DMS53 treated with DMSO at 0.1 percent for 48 hours (cell line): ENCODE results near the gene FPGT.
"Not testable (repeated sequence)": the region's sequence is repeated elsewhere in the genome, so short reads cannot be mapped to it uniquely, and the experiment has no call there.

ENCODE experiments used
- DNase-seq: peaks from one replicate; lab custom pipeline; 2025; ENCODE audit not compliant: unreplicated experiment; lab: John Stamatoyannopoulos, UW

Gene FPGT

DNA sequence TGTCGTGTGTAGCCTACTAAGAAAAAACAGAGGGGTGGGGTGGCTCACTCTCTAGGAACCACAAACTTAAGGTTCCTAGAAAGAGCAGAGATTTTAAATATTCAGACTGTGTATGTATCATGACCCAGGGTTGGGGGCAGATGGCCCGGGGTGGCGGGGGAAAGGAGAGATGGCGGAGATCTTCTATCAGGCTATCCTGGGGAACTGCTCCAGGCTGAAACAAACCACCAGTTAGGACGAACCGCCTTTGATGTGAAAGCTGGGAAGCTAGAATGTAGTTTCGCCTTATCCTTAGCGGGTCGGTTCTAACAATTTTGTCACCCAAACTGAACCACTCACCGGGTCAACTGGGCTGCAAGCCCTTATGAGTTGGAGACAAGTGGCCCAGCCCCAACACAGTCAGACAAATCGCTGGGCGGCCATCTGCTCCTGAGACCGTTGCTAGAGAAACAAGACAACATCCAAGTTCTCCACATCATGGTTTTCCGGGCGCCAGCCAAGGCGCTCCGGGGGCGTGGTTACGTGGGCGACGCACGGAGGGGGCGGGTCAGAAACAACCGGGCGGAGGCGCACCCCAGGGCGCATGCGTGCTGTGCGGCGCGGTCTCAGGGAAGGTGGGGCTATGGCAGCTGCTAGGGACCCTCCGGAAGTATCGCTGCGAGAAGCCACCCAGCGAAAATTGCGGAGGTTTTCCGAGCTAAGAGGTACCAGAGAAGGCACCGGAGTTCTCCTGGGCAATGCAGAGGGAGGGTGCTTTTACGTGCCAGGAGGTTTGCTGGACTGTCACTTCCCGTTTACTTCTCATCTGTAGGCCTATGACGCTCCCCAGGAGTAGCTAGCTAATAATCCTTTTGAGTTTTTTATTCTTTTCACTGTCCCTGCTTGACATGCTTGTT is at the start of gene FPGT, which contains the start of gene LRRIQ3:
Gene FPGT, plus strand, starts transcription at position 586 of the 896 bp plus-strand sequence. Its CDS starts 37 bp downstream, at position 623.
Gene LRRIQ3, minus strand, starts transcription at position 520 of the 896 bp plus-strand sequence. CDS start 14,492 bp downstream, outside the sequence.
- peak; percentile 97 for DNase-seq

DNA sequence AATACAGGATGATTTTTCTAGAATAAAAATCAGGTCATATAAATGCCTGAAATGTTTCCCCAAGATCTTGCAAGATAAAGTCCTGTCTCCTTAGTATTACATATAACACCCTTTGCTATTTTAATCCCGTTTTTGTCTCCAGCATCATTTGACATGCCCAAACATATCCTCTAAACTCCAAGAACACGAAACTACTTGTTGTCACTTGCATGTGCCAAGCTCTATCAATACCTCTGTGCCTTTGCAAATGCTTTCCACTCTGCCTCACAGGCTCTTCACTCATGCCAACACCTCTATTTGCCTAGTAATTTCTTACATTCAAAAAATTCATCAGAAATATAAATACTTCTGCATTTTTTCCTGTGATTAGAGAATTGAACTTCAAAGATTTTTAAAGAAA is 38.0 kb upstream of the FPGT start:
- DNase-seq = no peak

DNA sequence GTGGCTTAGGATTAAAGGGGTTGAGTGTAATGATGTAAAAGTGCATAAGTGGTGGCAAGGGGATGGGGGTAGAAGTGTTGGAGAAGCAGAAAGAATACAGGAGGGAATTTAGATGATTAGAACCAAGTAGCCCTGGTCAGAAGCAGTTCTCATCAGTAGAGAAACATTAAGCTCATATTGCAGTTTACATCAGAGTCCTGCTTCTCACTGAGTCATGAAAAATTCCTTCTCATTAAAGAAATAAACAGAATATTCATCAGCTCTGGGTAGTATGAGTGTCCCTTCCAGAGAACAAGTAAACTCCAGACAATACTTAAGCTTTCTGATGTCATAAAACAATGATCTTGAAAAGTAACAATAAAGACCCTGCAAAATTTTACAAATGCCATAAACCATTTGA is 36.5 kb upstream of the FPGT start:
- no peak for DNase-seq

DNA sequence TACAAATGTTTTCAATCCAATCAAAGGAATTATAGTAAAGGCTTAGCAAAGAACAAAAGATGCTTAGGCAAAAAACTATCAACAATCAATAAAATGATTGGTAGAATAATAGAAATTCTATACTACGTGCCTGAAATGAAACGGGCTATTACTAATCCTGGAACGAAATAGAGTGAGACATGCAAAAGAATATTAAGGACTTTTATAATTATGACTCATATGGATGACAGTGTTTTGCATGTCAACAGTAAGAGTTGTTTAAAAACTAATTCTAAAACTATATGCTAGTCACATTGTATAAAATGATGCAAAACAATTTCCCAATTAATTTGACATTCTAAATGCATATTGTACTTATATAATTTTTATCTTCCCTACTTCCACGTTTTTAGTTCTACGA is 35.7 kb upstream of the FPGT start:
- no peak for DNase-seq

DNA sequence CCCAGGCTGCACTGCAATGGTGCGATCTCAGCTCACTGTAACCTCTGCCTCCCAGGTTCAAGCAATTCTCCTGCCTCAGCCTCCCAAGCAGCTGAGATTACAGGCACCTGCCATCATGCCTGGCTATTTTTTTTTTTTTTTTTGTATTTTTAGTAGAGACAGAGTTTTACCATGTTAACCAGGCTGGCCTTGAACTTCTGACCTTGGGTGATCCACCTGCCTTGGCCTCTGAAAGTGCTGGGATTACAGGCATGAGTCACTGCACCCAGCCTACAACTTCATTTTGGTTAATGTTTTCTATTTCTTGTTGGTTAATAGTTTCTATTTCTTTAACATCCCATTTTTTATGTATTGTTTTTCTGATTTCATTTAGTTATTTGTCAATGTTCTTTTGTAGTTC is 23.6 kb upstream of the FPGT start:
- DNase-seq = not testable (repeated sequence)

DNA sequence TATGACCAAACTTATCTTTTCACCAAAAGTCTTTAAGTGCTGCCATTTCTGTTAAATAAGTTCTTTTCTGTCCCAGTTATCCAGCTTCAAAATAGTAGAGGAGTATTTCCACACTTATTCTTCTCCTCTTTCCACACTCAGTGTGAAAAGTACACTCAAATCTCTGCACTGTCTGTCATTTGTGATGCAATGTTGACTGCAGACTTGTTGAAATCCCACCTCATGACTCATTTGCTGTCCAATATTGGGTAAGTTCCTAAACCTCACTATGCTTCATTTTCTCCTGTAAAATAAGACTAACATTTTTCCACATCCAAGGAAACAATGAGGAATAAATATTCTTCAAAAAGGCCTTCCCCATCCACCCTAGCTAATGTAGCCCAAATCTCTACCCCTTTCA is 17.6 kb upstream of the FPGT start:
- no peak for DNase-seq

DNA sequence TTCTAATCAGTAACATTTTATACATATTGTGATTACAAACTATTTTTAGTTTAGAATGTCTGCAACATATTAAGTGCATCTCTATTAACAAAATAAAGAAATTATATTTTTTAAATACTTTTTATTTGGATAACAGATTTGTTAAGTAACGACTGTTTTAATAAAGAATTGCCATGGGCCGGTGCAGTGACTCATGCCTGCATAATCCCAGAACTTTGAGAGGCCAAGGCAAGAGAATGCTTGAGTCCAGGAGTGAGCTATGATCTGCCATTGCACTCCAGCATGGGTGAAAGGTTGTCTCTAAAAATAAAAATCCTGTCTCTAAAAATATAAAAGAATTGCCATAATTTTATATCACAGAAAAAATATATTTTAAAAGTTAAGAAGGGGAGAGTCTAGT is 4.1 kb upstream of the FPGT start:
- no peak for DNase-seq

DNA sequence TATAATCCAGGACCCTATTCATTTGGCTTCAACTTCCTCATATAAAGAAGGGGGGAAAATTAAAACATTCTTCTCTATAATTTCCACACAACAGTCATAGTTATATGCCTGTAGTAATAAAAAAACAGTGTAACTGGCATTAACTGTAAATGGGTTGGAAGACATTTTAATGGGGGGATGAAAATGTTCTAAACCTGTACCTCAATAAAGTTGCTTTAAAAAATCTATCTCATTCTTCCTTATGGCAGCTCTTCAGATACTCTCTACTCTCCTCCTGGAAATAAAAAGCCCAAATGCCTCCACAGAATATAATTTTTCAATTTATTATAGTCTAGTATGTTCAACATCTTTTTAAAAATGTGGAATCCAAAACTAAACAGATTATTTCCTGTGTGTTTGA is 2.7 kb upstream of the FPGT start:
- no peak for DNase-seq

DNA sequence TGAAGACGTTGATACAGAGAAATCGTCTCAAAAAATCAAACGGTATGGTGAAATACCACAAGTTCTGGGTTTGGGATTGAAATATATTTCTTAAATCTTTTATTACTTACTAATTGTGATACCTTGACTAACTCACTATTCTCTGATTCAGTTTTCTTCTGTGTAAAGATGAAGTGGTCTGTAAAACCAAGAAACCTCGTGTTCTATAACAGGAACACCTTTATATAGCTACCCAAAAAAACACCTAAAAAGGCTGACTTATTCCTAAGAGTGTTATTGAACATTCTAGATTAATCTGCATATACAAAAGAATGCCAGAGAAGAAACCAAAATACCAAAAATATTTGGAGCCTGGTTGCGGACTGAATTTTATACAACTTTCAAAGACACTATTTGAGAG is 787 bp upstream of the FPGT start:
- DNase-seq = no peak

DNA sequence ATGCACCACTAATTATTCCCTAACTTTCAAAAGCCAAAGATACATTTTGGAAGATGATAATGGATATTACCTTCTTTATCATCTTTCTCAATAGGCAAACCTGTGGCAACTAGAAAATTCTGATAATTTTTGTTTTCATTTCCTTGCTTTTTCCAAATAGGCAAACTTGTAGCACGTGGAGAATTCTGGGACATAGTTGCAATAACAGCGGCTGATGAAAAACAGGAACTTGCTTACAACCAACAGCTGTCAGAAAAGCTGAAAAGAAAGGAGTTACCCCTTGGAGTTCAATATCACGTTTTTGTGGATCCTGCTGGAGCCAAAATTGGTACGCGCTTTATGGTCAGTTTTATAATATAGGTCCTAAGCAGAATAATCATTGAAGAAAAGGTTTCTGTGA is 1.5 kb downstream of the FPGT start:
- no peak for DNase-seq

DNA sequence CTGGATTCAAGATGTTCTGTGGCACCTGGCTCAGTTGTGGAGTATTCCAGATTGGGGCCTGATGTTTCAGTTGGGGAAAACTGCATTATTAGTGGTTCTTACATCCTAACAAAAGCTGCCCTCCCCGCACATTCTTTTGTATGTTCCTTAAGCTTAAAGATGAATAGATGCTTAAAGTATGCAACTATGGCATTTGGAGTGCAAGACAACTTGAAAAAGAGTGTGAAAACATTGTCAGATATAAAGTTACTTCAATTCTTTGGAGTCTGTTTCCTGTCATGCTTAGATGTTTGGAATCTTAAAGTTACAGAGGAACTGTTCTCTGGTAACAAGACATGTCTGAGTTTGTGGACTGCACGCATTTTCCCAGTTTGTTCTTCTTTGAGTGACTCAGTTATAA is 7.2 kb downstream of the FPGT start:
- no peak for DNase-seq

DNA sequence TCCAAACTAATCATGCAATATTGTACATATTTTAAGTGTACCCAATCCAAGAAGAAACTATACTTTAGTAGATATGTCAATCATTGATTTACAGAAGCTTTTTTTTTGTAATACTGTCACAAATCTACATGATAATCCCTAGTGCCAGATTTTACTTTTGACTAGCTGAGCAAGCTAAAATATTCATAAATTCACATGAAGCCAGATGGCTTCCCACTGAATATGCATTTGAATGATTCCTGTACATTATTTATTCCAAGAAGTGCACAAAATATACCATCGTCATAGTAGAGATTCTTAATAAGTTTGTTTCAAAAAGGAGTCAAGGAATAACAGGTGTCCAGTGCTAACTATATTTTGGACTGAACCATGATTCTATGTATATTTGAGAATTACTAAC is 17.2 kb downstream of the FPGT start:
- no peak for DNase-seq

DNA sequence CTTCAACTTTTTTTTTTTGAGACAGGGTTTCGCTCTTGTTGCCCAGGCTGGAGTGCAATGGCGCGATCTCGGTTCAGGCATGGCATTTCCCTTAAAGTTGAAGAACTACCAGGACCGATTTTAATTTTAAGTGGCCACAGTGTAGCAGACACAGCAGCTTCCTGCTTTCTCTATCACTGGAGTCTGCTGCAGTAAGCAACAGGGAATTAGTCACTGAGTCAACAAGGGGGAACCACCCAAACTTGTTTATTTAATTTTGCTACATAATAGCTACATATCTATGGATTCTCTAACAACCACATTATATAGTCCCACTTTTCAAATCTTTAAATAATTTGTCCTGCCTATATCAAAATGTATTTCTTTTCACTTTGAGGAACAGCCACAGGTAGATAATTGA is 24.7 kb downstream of the FPGT start:
- peak; percentile 72 for DNase-seq

DNA sequence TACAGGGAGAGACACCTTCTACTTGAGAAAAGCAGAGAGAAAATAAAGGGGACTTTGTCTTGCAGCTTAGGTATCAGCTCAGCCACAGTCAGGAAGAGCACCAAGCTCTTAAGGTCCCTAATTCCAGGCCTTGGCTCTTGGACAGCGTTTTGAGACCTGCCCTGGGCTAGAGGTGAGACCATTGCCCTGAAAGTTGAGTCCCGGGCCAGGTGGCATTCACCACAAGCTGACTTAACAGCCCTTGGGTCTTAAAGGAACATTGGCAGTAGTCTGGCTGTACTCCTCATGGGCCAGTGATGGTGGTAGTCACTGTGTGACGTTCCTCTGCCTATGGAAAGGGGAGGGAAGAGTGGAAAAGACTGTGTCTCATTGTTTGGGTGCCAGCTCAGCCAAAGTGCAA is 25.4 kb downstream of the FPGT start:
- DNase-seq = no peak

DNA sequence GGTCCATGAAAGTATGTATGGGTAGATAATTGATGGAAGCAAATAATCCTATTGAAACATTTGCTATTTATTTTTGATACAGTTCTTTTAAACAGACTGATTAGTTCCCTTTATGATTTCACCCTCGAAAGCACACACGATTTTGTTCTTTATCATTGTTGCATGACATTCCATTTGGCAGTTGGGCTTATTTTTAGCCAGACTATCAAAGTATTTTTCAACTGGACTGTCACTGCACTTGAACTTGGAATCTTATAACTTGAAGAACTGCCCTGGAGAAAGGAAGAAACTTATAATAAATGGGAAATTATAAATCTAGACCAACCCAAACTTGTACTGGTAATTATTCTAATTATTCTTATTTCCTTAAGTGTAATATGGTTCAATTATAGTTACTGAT is 37.1 kb downstream of the FPGT start, which contains the start of gene TNNI3K:
Gene TNNI3K, plus strand, starts transcription at position 235 of the 400 bp plus-strand sequence. Its CDS starts 65 bp downstream, at position 300.
- DNase-seq = no peak

DNA sequence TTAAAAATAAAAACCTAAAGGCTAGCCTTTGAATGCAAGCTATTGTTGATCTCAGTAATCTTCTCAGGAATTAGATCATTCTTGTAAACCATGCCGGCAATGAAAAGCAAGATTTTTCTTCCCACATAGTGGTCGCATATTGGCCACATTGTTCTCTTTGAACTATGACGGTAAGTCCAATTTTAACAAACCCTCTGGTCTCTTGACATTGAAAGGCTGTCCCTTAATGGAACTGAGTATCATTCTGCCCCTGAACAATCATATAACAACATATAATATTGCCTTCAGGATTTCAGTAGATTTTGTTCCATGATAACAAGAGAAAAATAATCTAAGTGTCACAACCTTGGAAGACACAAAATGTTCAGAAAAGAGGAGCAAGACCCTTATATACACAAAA is 38.4 kb downstream of the FPGT start:
- DNase-seq = no peak

DNA sequence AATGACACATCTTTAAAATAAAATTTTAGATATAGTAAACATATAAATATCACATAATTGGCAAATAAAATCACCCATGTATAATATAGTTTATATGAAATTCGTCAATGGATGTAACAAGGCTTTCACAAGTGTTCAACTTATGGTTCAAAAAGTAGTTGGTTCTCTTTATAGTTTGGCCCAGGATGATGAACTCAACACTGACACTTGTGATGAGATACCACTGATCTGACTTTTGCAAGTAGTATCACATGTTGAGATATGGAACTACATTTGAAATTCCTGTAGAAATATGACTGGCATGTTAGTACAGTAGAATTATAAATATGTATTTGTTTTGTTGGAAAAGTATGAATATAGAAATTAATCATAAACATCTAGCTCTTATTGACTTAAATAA is 39.0 kb downstream of the FPGT start:
- no peak for DNase-seq

DNA sequence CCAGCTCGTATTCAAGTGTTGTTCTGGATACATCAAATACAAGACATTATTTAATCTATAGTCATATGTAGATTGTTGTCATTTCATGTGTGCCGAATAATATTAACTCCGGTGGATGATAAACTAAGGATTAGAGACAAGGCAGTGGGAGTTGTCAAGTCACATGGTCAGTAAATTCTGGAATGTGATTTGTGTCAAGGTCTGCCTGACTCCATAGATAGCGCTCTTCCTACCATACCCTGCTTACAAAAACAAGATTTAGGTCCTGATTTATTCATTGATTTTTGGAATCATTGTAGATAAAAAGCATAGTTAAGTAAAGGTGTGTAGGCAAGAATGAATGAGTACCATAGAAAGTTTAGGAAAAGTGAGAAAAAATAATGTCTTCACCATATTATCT is 39.7 kb downstream of the FPGT start:
- DNase-seq = no peak

DNA sequence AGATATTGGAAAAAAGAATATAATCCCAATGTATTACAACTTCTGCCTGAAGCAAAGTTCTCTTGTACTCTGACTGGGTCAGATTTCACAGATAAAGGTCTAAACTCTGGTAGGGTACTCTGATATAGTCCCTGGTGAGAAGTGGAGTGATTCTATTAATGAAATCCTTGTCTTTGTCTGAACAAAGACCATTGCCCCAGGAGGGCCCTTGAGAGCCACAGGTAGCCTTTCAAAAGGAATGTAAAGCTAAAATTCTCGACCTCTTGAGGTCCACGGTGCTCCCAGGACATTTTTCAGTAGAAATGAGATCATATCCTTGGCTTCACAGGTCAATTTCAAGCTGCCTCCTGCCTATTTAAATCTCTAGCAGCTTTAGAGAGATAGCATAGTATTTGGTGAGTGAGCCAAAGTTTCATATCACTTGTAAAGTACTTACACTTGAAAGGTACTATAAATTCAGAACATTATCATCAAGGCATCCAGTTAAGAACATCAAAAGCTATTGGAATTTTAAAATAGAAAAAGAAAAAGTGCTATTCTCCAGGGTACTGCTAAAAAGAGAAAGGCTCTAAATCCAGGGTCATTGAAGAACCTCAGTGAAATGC is 47.2 kb downstream of the FPGT start:
- DNase-seq = no peak

DNA sequence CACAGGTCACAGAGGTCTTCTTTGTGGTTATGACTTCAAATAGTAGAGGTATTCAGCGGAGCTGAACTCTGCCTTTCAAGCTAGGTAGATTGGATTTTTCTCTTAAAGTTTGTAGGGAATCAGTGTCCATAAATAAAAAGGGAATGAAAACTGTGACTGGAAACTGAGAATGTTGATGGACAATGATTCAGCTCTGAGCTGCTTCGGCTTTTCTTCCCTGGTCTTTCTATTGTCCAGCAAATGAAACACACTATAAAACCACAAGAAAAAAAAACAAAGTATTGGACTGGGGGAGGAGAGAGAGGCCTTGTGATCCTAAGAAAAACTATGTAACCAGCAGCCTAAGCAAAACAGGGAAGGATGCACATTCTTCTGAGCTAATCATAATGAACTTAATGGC is 48.3 kb downstream of the FPGT start:
- no peak for DNase-seq

DNA sequence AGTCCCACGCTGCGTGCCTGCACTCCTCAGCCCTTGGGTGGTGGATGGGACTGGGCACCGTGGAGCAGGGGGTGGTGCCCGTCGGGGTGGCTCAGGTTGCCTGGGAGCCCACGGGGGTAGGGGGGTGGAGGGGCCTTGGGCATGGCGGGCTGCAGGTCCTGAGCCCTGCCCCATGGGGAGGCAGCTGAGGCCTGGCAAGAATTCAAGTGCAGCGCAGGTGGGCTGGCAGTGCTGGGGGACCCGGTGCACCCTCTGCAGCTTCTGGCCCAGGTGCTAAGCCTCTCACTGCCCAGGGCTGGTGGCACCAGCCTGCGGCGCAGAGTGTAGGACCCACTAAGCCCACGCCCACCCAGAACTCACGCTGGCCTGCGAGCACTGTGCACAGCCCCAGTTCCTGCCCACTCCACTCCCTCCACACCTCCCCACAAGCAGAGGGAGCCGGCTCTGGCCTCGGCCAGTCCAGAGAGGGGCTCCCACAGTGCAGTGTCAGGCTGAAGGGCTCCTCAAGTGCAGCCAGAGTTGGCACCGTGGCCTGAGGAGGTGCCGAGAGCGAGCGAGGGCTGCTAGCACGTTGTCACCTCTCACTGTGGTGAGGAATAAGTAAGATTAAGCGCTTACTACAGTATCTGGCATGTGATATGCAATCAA is 50.0 kb downstream of the FPGT start:
- no peak for DNase-seq
